HEK293 (cell line): ENCODE results near the gene SGMS1.

Experiments used
- BCL6B ChIP-seq: fragments of 450-650 bp; formaldehyde crosslinking; IDR thresholded peaks from 2 replicates; pipeline ENCODE4 v1.5.1; 2017; ENCODE audit warnings: missing biosample characterization, missing genetic modification characterization
- CTCF ChIP-seq: fragments of 450-650 bp; formaldehyde crosslinking; IDR thresholded peaks from 2 replicates; pipeline ENCODE4 v1.5.1; 2016; ENCODE audit warnings: missing biosample characterization, missing genetic modification characterization
- PRDM10 ChIP-seq: fragments of 450-650 bp; formaldehyde crosslinking; IDR thresholded peaks from 2 replicates; pipeline ENCODE4 v1.5.1; 2016; ENCODE audit warnings: missing biosample characterization, missing genetic modification characterization
- PRDM4 ChIP-seq: fragments of 450-650 bp; formaldehyde crosslinking; IDR thresholded peaks from 2 replicates; pipeline ENCODE4 v1.5.1; 2017; ENCODE audit warnings: missing biosample characterization, missing genetic modification characterization
- REST ChIP-seq: fragments of 450-650 bp; formaldehyde crosslinking; IDR thresholded peaks from 2 replicates; pipeline ENCODE4 v1.5.1; 2016; ENCODE audit warnings: missing biosample characterization, missing genetic modification characterization
- TSHZ1 ChIP-seq: fragments of 450-650 bp; formaldehyde crosslinking; IDR thresholded peaks from 2 replicates; pipeline ENCODE4 v1.5.1; 2016; ENCODE audit warnings: missing biosample characterization, missing genetic modification characterization, borderline replicate concordance
- YY1 ChIP-seq: fragments of 450-650 bp; formaldehyde crosslinking; IDR thresholded peaks from 2 replicates; pipeline ENCODE4 v1.5.1; 2018; ENCODE audit warnings: missing biosample characterization, missing genetic modification characterization
- ZFP41 ChIP-seq: fragments of 450-650 bp; formaldehyde crosslinking; IDR thresholded peaks from 2 replicates; pipeline ENCODE4 v1.5.1; 2016; ENCODE audit warnings: missing biosample characterization, missing genetic modification characterization, borderline replicate concordance
- ZNF266 ChIP-seq: fragments of 450-650 bp; formaldehyde crosslinking; IDR thresholded peaks from 2 replicates; pipeline ENCODE4 v1.5.1; 2016; ENCODE audit warnings: missing biosample characterization, missing genetic modification characterization, low read depth
- ZNF302 ChIP-seq: fragments of 450-650 bp; formaldehyde crosslinking; IDR thresholded peaks from 2 replicates; pipeline ENCODE4 v1.5.1; 2016; ENCODE audit warnings: missing biosample characterization, missing genetic modification characterization, low read depth
- ZNF433 ChIP-seq: fragments of 450-650 bp; formaldehyde crosslinking; IDR thresholded peaks from 2 replicates; pipeline ENCODE4 v1.5.1; 2016; ENCODE audit warnings: missing biosample characterization, missing genetic modification characterization, low read depth
- ZNF660 ChIP-seq: fragments of 450-650 bp; IDR thresholded peaks from 2 replicates; pipeline ENCODE4 v1.5.1; 2018; ENCODE audit warnings: missing biosample characterization, mild to moderate bottlenecking, missing genetic modification characterization
- ZNF837 ChIP-seq: fragments of 450-650 bp; formaldehyde crosslinking; IDR thresholded peaks from 2 replicates; pipeline ENCODE4 v1.5.1; 2016; ENCODE audit warnings: missing biosample characterization, missing genetic modification characterization

GRCh38 chr10:50596897-50597296, 26.9 kb downstream of the SGMS1 start:
- TF ChIP-seq ZNF660, result no peak
- TF ChIP-seq REST (tag by site-specific recombination), result no peak
- TF ChIP-seq ZNF837 (tag by site-specific recombination), result no peak
- no peak for TF ChIP-seq ZNF266
- no peak for TF ChIP-seq PRDM10 (tag by site-specific recombination)
- no peak for TF ChIP-seq CTCF
- TF ChIP-seq PRDM4 (tag by site-specific recombination), result no peak
- TF ChIP-seq ZFP41 (tag by site-specific recombination), result no peak
- no peak for TF ChIP-seq YY1 (tag by site-specific recombination)
- no peak for TF ChIP-seq ZNF302
- TF ChIP-seq BCL6B, result no peak
- no peak for TF ChIP-seq TSHZ1 (tag by site-specific recombination)
- TF ChIP-seq ZNF433 (tag by site-specific recombination), result no peak
